GM23338 (cell line): ENCODE data around the gene COQ3. TPM values are rescaled to one million over a fixed set of nuclear protein-coding genes. Genes with fewer than 3 reads are reported as not detected.

Experiments used
- ATAC-seq: fragments of 200-7000 bp; cut with Tn5 transposase; 3 replicates; pipeline ENCODE4 v1.9.1; 2020
- DNase-seq: peaks from one replicate; pipeline ENCODE4 v3.0.0-alpha.2; 2015; ENCODE audit warnings: low spot score
- H2AFZ ChIP-seq: fragments of 200-600 bp; sonication (generic); 2 replicates; pipeline ENCODE4 v1.8.0; 2016; ENCODE audit warnings: antibody characterized with exemption, mild to moderate bottlenecking, moderate library complexity
- H3F3A ChIP-seq: fragments of 200-600 bp; sonication (generic); replicated peaks from 2 replicates; pipeline ENCODE4 v1.8.0; 2017; ENCODE audit warnings: antibody characterized with exemption, mixed run types, low read depth
- H3K27ac ChIP-seq: fragments of 200-600 bp; sonication (generic); 2 replicates; pipeline ENCODE4 v1.6.1; 2016; ENCODE audit warnings: low read depth
- H3K27me3 ChIP-seq: fragments of 200-600 bp; sonication (generic); 2 replicates; pipeline ENCODE4 v1.8.0; 2016; ENCODE audit warnings: mild to moderate bottlenecking, mixed run types, moderate library complexity; ENCODE audit not compliant: insufficient read depth
- H3K36me3 ChIP-seq: fragments of 200-600 bp; sonication (generic); 2 replicates; pipeline ENCODE4 v1.8.0; 2016; ENCODE audit warnings: mild to moderate bottlenecking; ENCODE audit not compliant: insufficient read depth
- H3K4me1 ChIP-seq: fragments of 200-600 bp; sonication (generic); 2 replicates; pipeline ENCODE4 v1.8.0; 2016; ENCODE audit warnings: mild to moderate bottlenecking, moderate library complexity; ENCODE audit not compliant: insufficient read depth
- H3K4me2 ChIP-seq: fragments of 200-600 bp; sonication (generic); 2 replicates; pipeline ENCODE4 v1.7.1; 2017; ENCODE audit warnings: mixed run types
- H3K4me3 ChIP-seq: fragments of 200-600 bp; sonication (generic); 2 replicates; pipeline ENCODE4 v1.6.1; 2016; ENCODE audit warnings: mixed run types
- H3K79me2 ChIP-seq: fragments of 200-600 bp; sonication (generic); replicated peaks from 2 replicates; pipeline ENCODE4 v1.8.0; 2017; ENCODE audit warnings: mild to moderate bottlenecking; ENCODE audit not compliant: insufficient read depth
- H3K9me2 ChIP-seq: fragments of 200-600 bp; sonication (generic); 2 replicates; pipeline ENCODE4 v1.8.0; 2017; ENCODE audit not compliant: insufficient read depth
- H4K20me1 ChIP-seq: fragments of 200-600 bp; sonication (generic); replicated peaks from 2 replicates; pipeline ENCODE4 v1.8.0; 2017; ENCODE audit warnings: mild to moderate bottlenecking; ENCODE audit not compliant: insufficient read depth
- H3K27ac Mint-ChIP-seq: 2 replicates; pipeline ENCODE4 v1.8.0; 2020; ENCODE audit warnings: inconsistent platforms, mild to moderate bottlenecking, moderate library complexity, mixed read lengths
- H3K27me3 Mint-ChIP-seq: 3 replicates; pipeline ENCODE4 v1.8.0; 2022; ENCODE audit warnings: low read depth, mild to moderate bottlenecking, moderate library complexity, mixed read lengths, inconsistent platforms; ENCODE audit not compliant: insufficient read depth, poor library complexity
- H3K36me3 Mint-ChIP-seq: 3 replicates; pipeline ENCODE4 v1.8.0; 2021; ENCODE audit warnings: low read depth, mild to moderate bottlenecking, inconsistent platforms, moderate library complexity, mixed read lengths
- H3K4me1 Mint-ChIP-seq: 3 replicates; pipeline ENCODE4 v1.8.0; 2020; ENCODE audit warnings: mild to moderate bottlenecking, inconsistent platforms, mixed read lengths
- H3K4me3 Mint-ChIP-seq: 3 replicates; pipeline ENCODE4 v1.8.0; 2021; ENCODE audit warnings: moderate library complexity, mild to moderate bottlenecking, inconsistent platforms, mixed read lengths
- H3K9me3 Mint-ChIP-seq: 3 replicates; pipeline ENCODE4 v1.8.0; 2020; ENCODE audit warnings: moderate library complexity, mild to moderate bottlenecking, inconsistent platforms, mixed read lengths
- CREB1 ChIP-seq: fragments of 250-450 bp; sonication (Bioruptor Pico); IDR thresholded peaks from 2 replicates; pipeline ENCODE4 v1.5.0; 2020; ENCODE audit warnings: low read depth, mild to moderate bottlenecking, moderate library complexity
- ETS1 ChIP-seq: IDR thresholded peaks from 2 replicates; pipeline ENCODE4 v1.6.1; 2016; ENCODE audit warnings: antibody characterized with exemption
- EZH2phosphoT487 ChIP-seq: fragments of 200-600 bp; sonication (generic); IDR thresholded peaks from one replicate; pipeline ENCODE4 v1.8.1; 2018; ENCODE audit warnings: antibody characterized with exemption; ENCODE audit not compliant: unreplicated experiment
- POLR2AphosphoS5 ChIP-seq: IDR thresholded peaks from 2 replicates; pipeline ENCODE4 v1.6.1; 2016; ENCODE audit warnings: antibody characterized with exemption, low read depth
- REST ChIP-seq: IDR thresholded peaks from one replicate; pipeline ENCODE4 v1.6.1; 2018; ENCODE audit warnings: antibody characterized with exemption; ENCODE audit not compliant: unreplicated experiment
- ZNF114 ChIP-seq: fragments of 250-450 bp; sonication (Bioruptor Pico); IDR thresholded peaks from 2 replicates; pipeline ENCODE4 v1.5.0; 2020; ENCODE audit warnings: mild to moderate bottlenecking, moderate library complexity
- ZNF331 ChIP-seq: fragments of 250-450 bp; sonication (Bioruptor Pico); IDR thresholded peaks from 2 replicates; pipeline ENCODE4 v1.5.0; 2020; ENCODE audit warnings: low read depth, mild to moderate bottlenecking, moderate library complexity
- polyA plus RNA-seq: library from polyadenylated mRNA; unstranded; fragments of >200 nt; fragmentation: Nextera tagmentation; extraction: Ambion mirVana; gene quantifications from 2 replicates; pipeline ENCODE4 v1.2.1, GENCODE V29; 2016
- total RNA-seq: library from RNA; depleted of rRNA; stranded (reverse); fragments of >200 nt; shearing (Covaris generic); gene quantifications from 2 replicates; pipeline ENCODE4 v1.2.3, GENCODE V29; 2014

COQ3 gene
- total and polyA plus RNA-seq, 2 experiments from 2014 or later, result 11.8 to 22.5 TPM

- no peak for TF ChIP-seq EZH2phosphoT487
- TF ChIP-seq ETS1, result no peak
- no peak for TF ChIP-seq CREB1 (CRISPR knock-in tag)
Observed at GRCh38 chr6:99397287-99397686, 3.3 kb upstream of the COQ3 start (continued).

GRCh38 chr6:99393366-99393697 is 663 bp downstream of the COQ3 start:
- no peaks in the 10 kb centered on the region for H3K27me3 ChIP-seq
- peak overlapping the region; percentile 82 for H3K4me3 ChIP-seq
- Mint-ChIP-seq H3K36me3 (no peaks in the 10 kb centered on the region; the same call in 1 of the 3 replicates), H3K4me3 (peak overlapping the region; percentile 96), H3K27me3 (peaks cover 15% of the 10 kb centered on the region), H3K9me3 (no peaks in the 10 kb centered on the region), H3K4me1 (peaks cover 4% of the 10 kb centered on the region), H3K27ac (peak overlapping the region; percentile 99)
- no peaks in the 10 kb centered on the region for H4K20me1 ChIP-seq
- peaks cover 19% of the 10 kb centered on the region; the same call in 1 of the 2 replicates for H3F3A ChIP-seq
- H3K27ac ChIP-seq, result peak overlapping the region; percentile 98
- TF ChIP-seq ZNF331 (no peak), REST (no peak), ZNF114 (no peak)
- no peaks in the 10 kb centered on the region; the same call in 1 of the 2 replicates for H3K36me3 ChIP-seq
- H2AFZ ChIP-seq, result peak overlapping the region; percentile 84; the same call in 1 of the 2 replicates
- DNase-seq (no peak), ATAC-seq (no peak)
- H3K9me2 ChIP-seq, result no peaks in the 10 kb centered on the region
- H3K79me2 ChIP-seq, result peaks cover 8% of the 10 kb centered on the region; the same call in 1 of the 2 replicates
- 0 out of 2 replicates have a peak, but pooled peaks cover 5% of the 10 kb centered on the region for H3K4me1 ChIP-seq
- H3K4me2 ChIP-seq, result peak overlapping the region; percentile 84

- peaks cover 4% of the 10 kb centered on the region for H3K4me1 Mint-ChIP-seq
- H3K36me3 ChIP-seq, result no peaks in the 10 kb centered on the region
- H3K9me3 Mint-ChIP-seq, result no peaks in the 10 kb centered on the region
- no peak overlapping the region for H3K27ac Mint-ChIP-seq
- H3K4me2 ChIP-seq, result no peak overlapping the region
- H3K27me3 Mint-ChIP-seq, result peaks cover 15% of the 10 kb centered on the region
- H3K79me2 ChIP-seq, result peaks cover 11% of the 10 kb centered on the region
- no peak overlapping the region for H3K27ac ChIP-seq
- no peaks in the 10 kb centered on the region for H3K27me3 ChIP-seq
- no peak overlapping the region for H3K4me3 Mint-ChIP-seq
- no peak overlapping the region for H2AFZ ChIP-seq
- H3K9me2 ChIP-seq, result no peaks in the 10 kb centered on the region
- H3F3A ChIP-seq, result peaks cover 18% of the 10 kb centered on the region; the same call in 1 of the 2 replicates
- H3K4me1 ChIP-seq, result 0 out of 2 replicates have a peak, but pooled peaks cover 5% of the 10 kb centered on the region
- no peaks in the 10 kb centered on the region for H3K36me3 Mint-ChIP-seq
- no peak overlapping the region for H3K4me3 ChIP-seq
- no peak for TF ChIP-seq POLR2AphosphoS5
- no peaks in the 10 kb centered on the region for H4K20me1 ChIP-seq
- ATAC-seq, result no peak
- DNase-seq, result no peak
Observed at GRCh38 chr6:99390896-99391295, 3.1 kb downstream of the COQ3 start.
